A172 (cell line): ENCODE measurements around the gene ALG12. TPM values are rescaled to one million over a fixed set of nuclear protein-coding genes. Genes with fewer than 3 reads are reported as not detected.

ENCODE experiments used
- DNase-seq: peaks from one replicate; pipeline ENCODE4 v3.0.0-alpha.2; 2015; ENCODE audit warnings: low spot score
- total RNA-seq: library from RNA; depleted of rRNA; stranded (reverse); fragments of >200 nt; shearing (Covaris generic); gene quantifications from 2 replicates; pipeline ENCODE4 v1.2.3, GENCODE V29; 2014; rRNA removed

Gene ALG12
- 8.8 and 10.4 TPM in 2 replicates for total RNA-seq

DNA sequence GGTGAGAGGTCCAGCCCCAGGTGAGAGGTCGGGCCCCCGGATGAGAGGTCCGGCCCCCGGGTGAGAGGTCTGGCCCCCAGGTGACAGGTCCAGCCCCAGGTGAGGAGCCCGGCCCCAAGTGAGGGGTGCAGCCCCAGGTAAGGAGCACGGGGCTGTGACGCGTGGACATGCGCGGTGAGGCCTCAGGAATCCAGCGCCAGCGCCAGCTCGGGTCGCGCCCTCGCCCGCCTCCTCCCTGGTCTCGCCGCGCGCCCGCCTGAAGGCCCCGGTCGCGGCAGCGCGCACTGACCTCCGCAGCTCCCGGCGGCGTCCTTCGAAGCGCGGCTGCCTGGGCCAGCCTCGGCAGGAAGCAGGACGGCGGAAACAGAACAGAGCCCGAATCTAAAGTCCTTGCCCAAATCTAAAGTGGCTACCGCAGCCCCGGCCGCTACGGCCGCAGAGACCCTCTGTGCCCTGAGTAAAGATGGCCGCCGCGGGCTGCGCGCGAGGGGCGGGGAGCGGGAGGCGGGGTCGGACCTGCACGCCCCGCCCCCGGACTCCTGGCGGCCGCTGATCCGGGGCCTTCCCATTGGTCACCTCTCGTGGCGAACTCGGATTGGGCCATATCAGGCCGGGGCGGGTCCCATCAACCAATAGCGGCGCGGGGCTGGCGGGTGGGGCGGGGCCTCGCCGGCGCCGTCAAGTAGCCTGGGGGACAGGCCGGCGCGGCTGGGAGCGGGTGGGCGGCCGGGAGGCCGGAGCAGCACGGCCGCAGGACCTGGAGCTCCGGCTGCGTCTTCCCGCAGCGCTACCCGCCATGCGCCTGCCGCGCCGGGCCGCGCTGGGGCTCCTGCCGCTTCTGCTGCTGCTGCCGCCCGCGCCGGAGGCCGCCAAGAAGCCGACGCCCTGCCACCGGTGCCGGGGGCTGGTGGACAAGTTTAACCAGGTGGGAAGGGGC lies at the start of gene ALG12, which contains the start of gene CRELD2:
TSS of gene ALG12 (minus strand) at position 465 of the 937 bp plus-strand sequence. CDS start 4,673 bp downstream, outside the sequence.
TSS of gene CRELD2 (plus strand) at position 661 of the 937 bp plus-strand sequence. CDS start at position 797, 136 bp downstream.
- peak; percentile 78 for DNase-seq

DNA sequence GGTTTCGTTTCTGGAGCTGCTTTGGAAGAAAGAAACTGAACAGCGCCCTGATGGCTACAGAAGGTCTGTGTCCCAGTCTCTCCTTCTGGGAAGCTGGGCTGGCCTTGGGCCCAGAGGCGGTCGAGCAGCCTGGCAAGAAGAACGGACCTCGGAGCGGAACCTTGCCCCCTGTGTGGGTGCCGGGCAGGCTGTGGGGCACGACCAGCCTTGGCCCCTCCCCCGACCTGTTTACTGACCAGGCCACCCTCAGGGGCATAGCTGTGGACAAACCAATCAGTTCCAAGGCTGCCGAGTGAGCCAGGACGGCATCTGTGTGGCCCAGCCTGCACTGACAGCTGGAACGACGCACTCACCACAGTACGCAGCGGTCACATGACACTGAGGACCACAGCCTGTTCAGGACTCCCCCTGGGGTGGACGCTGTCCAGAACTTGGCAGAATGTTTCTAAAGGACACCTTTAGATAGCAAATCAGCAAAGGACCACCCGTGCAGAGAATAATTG lies 49.5 kb upstream of the ALG12 start:
- DNase-seq = no peak

DNA sequence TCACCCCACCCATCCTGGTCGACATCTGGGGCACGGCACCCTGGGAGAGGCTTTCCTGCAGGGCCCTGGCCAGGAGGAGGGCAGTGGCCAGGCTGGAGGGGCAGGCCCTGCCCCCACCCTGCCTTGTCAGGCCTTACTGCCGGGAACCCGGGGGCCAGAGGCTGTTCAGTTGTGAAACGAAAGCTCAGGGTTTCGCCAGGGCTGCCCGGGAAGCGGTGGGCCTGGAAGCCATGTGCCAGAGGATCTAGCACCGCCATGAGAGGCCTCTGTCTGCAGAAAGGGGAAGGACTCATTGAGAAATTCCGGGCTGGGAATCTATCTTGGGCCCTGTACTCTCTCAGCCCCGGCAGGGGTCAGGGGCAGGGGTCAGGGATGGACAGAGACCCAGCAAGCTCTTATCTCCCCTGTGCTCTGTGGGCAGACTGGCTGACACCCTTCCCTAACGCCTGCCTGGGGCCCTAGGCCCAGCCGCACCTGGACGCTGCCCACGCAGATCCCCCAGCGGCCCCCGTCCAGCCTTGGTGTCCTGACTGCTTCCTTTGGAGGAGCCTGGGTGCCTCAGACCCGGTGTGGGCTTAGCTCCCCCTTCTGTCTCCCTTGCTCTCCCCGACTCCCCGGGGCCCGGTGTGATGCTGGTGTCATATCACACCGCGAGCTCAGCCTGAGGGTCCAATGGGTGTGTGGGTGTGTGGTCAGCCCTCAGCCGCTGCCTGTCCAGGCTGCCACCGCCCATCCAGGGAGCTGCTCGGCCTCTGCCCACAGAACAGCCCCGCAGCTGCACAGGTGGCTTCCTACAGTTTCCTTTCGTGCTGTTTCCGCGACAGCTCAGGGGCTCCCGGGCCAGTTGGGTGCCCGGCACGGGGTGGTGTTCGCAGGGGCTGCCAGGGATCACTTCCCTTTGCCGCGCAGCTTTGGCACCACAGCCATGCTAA lies 48.8 kb upstream of the ALG12 start:
- DNase-seq = no peak

DNA sequence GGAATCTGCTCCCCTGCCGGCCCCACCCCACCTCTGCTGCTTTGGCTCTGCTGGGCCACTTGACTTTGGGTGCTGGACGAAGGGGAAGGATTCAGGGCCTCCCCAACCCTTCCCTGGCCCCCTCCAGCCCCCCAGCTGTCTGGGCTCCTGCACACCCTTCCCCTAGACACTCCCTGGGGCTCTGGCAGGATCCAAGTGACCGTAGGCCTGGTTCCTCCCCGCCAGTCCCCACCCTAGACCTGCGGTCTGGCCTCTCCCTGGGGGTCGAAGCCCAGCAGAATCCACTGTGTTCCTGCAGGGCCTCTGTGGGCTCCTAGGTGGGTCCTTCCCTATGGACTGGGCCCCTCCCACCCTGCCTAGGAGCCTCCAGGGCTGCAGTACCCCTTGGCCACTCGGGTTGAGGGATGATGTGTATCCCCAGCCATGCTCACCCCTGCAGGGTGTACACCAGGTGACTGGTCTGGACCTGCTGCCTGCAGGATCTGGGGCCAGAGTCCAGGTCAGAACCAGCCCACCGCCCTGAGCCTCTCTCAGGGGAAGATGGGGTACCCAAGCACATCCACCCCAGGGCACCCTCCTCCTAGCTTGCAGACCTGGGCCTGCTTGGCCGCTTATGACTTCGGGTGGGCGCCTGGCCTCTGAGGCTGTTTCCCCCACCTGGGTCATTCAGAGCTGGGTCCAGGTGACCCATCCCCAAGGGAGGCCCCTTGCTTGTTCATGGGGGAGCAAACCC lies 48.0 kb upstream of the ALG12 start:
- no peak for DNase-seq

DNA sequence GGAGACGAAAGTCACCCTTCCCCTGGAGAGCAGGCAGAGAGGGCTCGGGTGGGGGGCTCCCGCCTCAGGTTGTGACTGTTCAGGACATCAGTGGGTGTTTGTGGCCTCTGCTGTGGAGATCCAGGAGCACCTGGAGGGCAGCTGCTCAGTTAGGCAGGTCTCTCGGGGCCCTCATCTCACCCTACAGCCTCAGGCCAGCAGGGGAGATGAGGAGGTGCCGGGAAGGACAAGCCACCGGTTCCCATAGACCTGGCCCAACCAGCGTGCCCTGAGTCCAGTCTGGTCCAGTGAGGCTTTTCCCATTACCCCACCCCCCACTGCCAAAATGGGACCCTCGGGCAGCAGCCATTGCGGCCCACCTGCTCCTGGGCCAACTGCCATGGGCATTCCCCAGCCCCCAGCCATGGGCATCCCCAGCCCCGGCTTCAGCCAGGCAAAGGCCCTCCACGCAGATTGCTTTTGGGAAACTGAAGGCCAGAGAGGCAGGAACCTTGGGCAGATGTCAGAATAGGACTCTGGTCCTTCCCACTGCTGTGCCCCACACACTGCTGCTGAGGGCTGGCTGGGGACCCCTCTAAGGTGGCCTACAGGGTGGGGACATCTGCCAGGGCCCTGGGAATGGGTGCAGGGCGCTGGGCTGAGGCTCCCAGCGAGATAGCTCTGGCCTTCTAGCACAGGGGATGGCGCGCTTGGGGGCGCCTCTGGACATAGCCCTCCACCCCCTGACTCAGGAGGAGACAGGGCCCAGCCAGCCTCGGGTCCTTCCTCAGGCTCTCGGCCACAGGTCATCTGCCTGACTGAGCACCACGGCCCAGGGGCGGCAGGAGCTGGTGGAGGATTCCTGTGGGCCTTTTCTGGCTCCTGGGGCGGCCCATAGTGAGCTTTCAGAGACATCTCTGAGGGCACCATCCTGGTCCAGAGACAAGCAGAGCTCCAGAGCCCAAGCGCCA lies 47.1 kb upstream of the ALG12 start:
- no peak for DNase-seq

DNA sequence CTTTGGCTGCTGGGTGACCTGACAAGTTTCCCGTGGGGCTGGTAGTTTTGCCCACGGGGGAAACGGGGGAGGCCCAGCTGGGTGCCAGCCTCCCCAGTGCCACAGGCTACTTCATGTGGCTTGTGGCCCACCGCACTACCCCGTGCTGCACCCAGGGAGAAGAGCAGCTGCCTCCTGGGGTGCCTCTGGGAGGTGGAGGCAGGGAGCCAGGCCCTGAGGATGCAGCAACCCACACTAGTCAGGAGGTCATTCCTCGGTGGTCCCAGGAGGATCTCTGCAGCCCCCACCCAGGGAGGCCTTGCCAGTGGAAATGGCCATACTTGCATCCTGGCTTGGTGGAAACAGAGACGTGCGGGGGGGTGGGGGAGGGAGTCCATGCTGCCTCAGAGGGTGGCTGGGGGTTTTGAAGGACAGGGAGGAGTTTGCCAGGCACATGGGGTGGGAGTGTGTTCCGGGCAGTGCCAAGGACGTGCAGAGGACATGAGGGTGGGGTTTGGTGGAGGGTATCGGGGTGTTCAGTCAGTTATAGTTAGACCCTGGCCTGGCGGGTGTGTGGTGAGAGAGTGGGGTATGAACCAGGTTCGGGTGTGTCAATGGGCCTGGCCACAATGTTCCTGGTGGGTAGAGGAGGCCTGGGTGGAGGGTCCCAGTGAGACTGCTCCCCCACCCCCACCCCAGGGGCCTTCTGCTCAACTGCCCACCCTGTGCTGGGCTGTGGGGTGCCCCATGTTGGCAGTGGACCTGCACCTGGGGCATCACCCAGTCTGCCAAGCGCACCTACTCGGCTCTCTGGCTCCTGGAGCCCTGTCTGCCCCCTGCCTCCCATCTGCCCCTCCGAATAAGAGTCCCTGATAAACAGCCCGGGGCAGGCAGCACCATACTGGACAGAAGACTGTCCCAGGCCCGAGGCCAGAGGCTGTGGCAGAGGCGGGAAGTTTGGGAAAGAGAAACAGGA lies 46.2 kb upstream of the ALG12 start:
- DNase-seq = no peak

DNA sequence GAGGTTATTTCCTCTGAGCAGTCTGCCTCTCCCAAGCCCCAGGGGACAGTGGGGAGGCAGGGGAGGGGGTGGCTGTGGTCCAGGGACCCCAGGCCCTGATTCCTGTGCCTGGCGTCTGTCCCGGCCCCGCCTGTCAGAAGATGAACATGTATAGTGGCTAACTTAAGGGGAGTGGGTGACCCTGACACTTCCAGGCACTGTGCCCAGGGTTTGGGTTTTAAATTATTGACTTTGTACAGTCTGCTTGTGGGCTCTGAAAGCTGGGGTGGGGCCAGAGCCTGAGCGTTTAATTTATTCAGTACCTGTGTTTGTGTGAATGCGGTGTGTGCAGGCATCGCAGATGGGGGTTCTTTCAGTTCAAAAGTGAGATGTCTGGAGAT lies 45.4 kb upstream of the ALG12 start:
- DNase-seq = no peak

DNA sequence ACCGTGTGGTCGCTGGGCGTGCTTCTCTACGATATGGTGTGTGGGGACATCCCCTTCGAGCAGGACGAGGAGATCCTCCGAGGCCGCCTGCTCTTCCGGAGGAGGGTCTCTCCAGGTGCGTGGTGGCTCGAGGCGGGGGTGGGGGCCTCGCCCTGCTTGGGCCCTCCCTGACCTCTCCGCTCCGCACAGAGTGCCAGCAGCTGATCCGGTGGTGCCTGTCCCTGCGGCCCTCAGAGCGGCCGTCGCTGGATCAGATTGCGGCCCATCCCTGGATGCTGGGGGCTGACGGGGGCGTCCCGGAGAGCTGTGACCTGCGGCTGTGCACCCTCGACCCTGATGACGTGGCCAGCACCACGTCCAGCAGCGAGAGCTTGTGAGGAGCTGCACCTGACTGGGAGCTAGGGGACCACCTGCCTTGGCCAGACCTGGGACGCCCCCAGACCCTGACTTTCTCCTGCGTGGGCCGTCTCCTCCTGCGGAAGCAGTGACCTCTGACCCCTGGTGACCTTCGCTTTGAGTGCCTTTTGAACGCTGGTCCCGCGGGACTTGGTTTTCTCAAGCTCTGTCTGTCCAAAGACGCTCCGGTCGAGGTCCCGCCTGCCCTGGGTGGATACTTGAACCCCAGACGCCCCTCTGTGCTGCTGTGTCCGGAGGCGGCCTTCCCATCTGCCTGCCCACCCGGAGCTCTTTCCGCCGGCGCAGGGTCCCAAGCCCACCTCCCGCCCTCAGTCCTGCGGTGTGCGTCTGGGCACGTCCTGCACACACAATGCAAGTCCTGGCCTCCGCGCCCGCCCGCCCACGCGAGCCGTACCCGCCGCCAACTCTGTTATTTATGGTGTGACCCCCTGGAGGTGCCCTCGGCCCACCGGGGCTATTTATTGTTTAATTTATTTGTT lies 44.8 kb upstream of the ALG12 start:
- no peak for DNase-seq

DNA sequence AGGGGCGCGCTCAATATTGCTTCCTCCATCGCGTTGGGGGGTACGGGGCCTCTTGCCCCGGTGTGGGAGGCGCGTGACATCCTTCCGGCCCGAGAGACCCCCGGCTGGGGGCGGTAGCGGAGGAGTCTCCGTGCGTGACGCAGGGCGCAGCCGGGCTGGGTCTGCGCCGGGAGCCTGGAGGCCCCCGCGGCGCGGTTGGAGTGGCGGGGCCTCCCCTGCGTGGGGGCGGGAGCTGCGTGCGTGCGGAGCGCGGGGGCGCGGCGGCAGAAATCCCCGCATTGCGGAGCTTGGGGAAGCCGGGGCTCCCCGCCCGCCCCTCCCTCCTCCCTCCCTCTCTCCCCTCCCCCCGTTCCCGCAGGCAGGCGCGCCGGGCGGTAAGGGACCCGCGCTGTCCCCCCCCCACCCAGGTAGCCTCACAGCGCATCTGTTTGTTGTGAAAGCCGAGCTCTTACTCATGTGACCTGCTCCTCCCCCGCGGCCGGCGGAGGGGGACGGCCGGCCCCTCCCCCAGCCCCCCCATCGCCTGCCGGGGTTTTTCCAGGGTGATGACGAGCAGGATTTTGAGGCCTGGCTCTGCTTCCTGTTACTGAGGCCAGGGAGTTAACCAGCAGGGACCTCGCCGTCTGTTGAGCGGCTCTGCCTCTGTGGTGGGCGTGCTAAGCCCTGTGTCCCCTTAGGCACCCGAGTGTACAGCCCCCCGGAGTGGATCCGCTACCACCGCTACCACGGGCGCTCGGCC lies 43.9 kb upstream of the ALG12 start:
- peak; percentile 73 for DNase-seq

DNA sequence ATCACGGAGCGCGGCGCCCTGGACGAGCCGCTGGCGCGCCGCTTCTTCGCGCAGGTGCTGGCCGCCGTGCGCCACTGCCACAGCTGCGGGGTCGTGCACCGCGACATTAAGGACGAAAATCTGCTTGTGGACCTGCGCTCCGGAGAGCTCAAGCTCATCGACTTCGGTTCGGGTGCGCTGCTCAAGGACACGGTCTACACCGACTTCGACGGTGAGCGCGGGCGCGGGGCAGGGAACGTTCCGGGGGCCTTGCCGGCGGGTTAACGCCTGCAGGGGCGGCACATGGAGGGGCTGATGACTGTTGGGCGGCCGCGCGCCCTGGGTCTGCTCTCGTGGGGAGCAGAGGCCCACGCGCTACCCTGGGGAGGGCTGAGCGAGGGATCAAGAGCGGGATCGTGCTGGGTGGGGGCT lies 43.4 kb upstream of the ALG12 start:
- DNase-seq = no peak

DNA sequence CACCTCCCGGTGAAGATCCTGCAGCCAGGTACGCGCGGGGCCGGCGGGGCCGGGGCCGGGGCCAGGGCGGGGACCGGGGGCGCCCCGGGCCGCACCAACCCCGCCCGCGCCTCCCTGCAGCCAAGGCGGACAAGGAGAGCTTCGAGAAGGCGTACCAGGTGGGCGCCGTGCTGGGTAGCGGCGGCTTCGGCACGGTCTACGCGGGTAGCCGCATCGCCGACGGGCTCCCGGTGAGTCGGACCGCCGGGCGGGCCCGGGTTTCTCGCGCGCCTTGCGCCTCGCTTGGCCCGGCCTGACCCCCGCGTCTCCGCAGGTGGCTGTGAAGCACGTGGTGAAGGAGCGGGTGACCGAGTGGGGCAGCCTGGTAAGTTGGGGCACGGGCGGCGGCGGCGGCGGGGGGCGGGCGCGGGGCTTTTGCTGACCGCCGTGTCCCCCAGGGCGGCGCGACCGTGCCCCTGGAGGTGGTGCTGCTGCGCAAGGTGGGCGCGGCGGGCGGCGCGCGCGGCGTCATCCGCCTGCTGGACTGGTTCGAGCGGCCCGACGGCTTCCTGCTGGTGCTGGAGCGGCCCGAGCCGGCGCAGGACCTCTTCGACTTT lies 42.9 kb upstream of the ALG12 start:
- DNase-seq = no peak

DNA sequence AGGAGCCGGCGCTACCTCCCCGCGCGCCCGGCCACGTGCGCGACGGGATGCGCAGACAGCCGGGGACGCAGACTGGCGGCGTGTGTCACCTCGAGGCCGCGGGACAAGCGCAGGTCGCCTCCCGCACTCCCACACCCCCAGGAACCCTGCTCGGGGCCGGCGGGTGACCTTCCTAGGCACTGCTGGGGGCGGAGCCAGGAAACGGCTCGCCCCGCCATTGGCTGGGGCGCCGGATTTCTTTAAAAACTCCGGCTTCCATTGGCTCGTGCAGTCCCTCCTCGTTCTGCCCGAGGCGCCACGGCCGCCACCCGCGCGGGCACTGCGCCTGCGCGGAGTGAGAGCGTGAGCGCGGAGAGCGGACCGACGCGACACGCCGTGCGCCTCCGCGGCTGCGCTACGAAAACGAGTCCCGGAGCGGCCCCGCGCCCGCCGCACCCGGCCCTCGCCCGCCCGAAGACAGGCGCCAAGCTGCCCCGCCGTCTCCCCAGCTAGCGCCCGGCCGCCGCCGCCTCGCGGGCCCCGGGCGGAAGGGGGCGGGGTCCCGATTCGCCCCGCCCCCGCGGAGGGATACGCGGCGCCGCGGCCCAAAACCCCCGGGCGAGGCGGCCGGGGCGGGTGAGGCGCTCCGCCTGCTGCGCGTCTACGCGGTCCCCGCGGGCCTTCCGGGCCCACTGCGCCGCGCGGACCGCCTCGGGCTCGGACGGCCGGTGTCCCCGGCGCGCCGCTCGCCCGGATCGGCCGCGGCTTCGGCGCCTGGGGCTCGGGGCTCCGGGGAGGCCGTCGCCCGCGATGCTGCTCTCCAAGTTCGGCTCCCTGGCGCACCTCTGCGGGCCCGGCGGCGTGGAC lies 42.1 kb upstream of the ALG12 start, which contains the start of gene PIM3:
TSS of gene PIM3 (plus strand) at position 614 of the 846 bp plus-strand sequence. CDS start at position 790, 176 bp downstream.
- DNase-seq = peak; percentile 79

DNA sequence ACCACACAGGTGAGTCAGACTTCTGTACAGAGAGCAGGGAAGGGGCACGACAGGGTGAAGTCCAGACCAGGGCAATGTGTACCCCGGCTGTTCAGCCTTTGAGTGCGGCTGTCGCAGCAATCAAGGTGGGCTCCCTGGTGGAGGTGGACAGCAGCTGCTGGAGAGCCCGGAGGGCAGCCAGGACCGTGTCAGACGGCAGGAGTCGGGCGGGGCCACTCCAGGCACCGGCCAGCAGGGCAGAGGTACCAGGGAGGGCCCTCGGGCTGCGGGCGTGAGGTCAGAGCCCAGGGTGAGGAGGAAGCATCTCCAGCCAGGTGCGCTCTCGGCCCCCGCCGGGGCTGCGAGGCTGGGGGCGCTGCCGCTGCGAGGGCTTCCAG lies 41.5 kb upstream of the ALG12 start:
- DNase-seq = peak; percentile 52

DNA sequence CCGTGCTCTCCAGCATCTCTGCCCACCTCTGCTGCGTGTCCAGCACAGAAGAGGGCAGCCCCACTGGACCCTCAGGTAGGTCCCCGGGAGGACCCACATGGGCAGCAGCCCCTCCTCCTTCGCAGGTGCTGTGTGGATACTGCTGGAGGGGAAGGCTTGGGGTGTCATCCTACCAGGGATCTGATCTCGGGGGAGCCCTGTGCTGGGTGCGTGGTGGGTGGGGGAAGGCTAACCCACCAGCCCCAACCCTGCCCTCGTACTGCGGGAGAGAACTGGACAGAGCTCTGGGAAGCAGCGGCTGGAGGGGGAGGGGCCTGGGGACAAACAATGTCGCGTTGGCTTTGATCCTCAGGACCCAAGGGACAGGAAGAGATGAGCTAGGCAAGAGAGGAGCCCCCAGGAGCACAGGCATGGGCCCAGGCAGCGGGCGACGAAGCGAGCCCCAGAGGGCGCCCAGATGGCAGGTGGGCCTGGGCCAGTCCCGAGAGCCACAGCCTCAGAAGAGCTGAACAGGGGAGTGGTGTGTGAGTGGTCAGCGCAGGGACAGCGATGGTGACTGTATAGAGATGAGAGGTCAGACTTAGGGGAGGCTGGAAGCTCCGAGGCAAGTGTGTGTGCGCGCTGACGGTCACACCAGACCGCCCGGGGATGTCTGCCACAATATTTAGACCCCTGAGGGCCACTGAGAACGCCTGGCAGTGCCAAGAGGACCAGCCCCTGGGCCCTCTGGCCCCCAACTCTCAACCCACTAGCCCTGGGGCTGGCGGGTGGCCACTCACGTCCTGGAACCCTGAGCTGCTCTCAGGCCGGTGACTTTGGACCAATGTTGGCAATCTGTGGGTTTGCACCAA lies 40.9 kb upstream of the ALG12 start:
- DNase-seq = no peak
